ENCODE measurements around the gene KDR. TPM values are rescaled to one million over a fixed set of nuclear protein-coding genes. Genes with fewer than 3 reads are reported as not detected.

The KDR gene
- total RNA-seq: not detected

DNA sequence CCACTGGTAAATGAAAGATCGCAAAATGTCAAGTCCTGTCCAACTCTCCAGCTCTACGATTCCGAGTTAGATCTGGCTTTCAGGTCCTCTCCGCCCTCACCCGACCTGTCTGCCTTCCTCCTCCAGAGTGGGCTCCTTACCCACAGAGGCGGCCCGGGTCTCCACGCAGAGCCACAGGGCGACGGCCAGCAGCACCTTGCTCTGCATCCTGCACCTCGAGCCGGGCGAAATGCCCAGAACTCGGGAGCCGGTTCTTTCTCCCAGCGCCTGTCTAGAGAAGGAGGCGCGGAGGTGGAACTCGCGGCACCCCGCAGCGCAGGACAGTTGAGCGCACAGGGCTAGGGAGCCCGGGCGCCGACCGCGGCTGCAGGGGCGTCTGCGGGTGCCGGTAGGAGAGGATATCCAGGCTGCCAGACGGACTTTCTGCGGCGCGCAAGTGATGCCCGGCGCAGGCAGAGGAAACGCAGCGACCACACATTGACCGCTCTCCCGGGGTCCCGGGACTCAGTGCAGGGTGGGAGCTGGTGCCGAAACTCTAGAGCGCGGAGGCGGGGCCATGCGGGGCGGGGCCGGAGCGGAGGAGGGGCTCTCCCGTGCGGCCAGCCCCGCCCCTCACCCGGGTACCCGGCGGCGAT, at the start of gene KDR:
Gene KDR (minus strand): TSS at position 509 of the 635 bp plus-strand sequence. CDS start 302 bp downstream, at position 207.
- ATAC-seq (no peak), DNase-seq (no peak)
- Mint-ChIP-seq H3K4me1 (no peaks in the 10 kb centered on the region), H3K27me3 (peaks cover 37% of the 10 kb centered on the region), H3K27ac (no peak within 1 kb of the TSS), H3K36me3 (no peaks in the 10 kb centered on the region), H3K4me3 (no peak within 1 kb of the TSS), H3K9me3 (ENCODE audit: low read depth) (peaks cover 2% of the 10 kb centered on the region)
- CTCF ChIA-PET: no interaction called here

DNA sequence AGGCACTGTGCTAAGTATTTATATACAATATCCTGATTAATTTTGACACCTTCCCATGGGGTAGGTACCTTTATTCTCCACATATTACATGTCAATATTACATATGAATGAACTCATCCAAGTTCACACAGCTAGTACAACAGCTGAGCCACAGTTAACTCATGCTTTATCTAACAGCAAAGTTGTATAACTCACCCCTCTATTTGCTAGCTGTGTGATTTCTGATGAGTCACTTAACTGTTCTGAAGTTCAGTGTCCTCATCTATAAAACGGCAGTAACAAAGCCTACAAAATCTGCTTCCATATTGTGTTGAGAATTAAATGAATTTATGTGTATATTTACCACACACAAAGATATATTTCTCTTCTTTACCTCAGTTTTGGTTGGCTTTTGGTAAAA, 48.2 kb upstream of the KDR start:
- H3K4me1 Mint-ChIP-seq: no peaks in the 10 kb centered on the region
- H3K27ac Mint-ChIP-seq: no peak overlapping the region
- no peaks in the 10 kb centered on the region for H3K9me3 Mint-ChIP-seq (ENCODE audit: low read depth)
- no peaks in the 10 kb centered on the region for H3K27me3 Mint-ChIP-seq
- H3K4me3 Mint-ChIP-seq: no peak overlapping the region
- CTCF ChIA-PET: no interaction called here
- ATAC-seq (no peak), DNase-seq (no peak)
- no peaks in the 10 kb centered on the region for H3K36me3 Mint-ChIP-seq

DNA sequence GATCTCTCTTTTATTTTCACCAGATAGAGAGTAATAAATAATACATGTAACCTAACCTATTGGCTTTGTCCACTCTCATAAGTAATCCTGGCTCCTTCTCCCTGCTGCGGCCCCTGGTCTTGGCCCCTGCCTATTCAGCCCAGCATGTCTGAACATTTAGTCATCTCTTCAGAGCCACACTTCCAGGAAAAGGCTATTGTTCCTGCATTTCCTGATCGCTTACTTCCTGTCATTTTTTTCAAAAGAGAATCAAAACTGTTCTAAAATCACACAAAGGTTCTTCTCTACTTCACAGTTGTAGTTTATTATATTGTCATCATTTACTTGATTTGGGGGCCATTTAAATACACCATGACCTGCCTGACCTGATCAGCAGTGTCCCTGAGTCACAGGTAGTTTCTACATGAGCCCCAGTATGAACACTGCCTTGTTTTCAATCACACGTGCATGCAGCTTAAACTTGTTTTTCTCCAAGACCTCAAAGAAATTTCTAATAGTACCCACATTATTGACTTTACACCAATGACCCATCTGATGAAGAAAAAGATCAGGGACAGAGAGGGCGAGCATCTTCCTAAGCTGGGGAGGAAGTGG, 47.4 kb upstream of the KDR start:
- H3K27me3 Mint-ChIP-seq: no peaks in the 10 kb centered on the region
- DNase-seq: no peak
- no peaks in the 10 kb centered on the region for H3K36me3 Mint-ChIP-seq
- no peak overlapping the region for H3K4me3 Mint-ChIP-seq
- H3K4me1 Mint-ChIP-seq: no peaks in the 10 kb centered on the region
- no peaks in the 10 kb centered on the region for H3K9me3 Mint-ChIP-seq (ENCODE audit: low read depth)
- no peak overlapping the region for H3K27ac Mint-ChIP-seq
- CTCF ChIA-PET: no interaction called here
- no peak for ATAC-seq

DNA sequence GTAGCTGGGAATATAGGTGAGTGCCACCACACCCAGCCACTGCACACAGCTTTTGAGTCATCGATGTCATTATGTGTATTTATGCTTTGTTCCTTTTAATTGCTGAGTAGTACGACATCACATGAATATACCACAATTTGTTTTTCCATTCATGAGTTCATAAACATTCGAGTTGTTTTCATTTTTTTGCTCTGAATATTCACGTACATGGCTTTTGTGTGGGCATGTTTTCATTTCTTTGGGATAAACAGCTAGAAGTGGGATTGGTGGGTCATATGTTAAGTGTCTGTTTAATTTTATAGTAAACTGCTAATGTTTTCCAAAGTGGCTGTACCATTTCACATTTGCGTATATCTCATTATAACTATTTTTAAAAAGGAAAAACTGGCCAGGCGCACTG, 45.1 kb upstream of the KDR start:
- CTCF ChIA-PET: no interaction called here
- no peak for DNase-seq
- Mint-ChIP-seq H3K36me3 (no peaks in the 10 kb centered on the region), H3K9me3 (ENCODE audit: low read depth) (no peaks in the 10 kb centered on the region), H3K4me3 (no peak overlapping the region), H3K27ac (no peak overlapping the region), H3K27me3 (no peaks in the 10 kb centered on the region), H3K4me1 (no peaks in the 10 kb centered on the region)
- ATAC-seq: no peak

DNA sequence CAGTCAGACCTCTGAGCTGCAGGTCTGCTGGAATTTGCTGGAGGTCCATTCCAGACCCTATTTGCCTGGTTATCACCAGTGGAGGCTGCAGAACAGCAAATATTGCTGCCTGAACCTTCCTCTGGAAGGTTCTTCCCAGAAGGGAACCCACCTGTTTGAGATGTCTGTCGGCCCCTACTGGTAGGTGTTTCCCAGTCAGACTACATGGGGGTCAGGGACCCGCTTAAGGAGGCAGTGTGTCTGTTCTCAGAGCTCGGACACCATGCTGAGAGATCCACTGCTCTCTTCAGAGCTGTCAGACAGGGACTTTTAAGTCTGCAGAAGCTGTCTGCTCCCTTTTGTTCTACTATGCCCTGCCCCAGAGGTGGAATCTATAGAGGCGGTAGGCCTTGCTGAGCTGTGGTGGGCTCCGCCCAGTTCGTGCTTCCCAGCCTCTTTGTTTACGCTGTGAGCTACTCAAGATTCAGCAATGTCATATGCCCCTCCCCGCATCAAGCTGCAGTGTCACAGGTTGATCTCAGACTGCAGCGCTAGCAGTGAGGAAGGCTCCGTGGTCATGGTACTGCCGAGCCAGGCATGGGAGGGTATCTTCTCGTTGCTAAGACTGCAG, 44.1 kb upstream of the KDR start:
- no peaks in the 10 kb centered on the region for H3K27me3 Mint-ChIP-seq
- CTCF ChIA-PET: interaction anchor here (0.9 kb wide), 1 partner anchor 836 kb away, joined by 3 read pairs; no protein-coding TSS in a partner anchor

DNA sequence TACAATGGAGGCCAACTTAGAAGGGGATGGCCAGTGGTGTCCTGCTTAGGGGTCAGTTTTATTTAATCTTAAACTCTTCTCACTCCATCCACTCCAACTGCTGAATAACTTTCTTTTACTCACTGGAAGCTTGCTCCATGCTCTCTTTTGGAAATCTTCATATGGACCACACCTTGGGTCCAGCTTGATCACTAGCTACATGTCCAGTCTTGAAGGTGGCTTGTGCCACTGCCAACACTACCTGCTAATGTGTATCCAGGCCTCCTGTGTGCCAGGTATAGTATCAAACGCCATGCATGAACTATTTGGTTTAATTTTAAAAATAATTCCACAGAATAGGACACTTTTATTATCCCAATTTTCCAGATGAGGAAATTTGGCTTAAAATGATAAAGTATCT, 37.0 kb upstream of the KDR start:
- ATAC-seq (no peak), DNase-seq (no peak)
- H3K9me3 Mint-ChIP-seq (ENCODE audit: low read depth): no peaks in the 10 kb centered on the region
- H3K36me3 Mint-ChIP-seq: no peaks in the 10 kb centered on the region
- CTCF ChIA-PET: no interaction called here
- H3K4me3 Mint-ChIP-seq: no peak overlapping the region
- H3K27ac Mint-ChIP-seq: no peak overlapping the region
- H3K4me1 Mint-ChIP-seq: no peaks in the 10 kb centered on the region
- H3K27me3 Mint-ChIP-seq: peaks cover 11% of the 10 kb centered on the region

More for the DNA sequence above, 44.1 kb upstream of the KDR start:
- ATAC-seq (no peak), DNase-seq (no peak)
- Mint-ChIP-seq H3K4me3 (no peak overlapping the region), H3K4me1 (no peaks in the 10 kb centered on the region), H3K27ac (no peak overlapping the region), H3K9me3 (ENCODE audit: low read depth) (no peaks in the 10 kb centered on the region), H3K36me3 (no peaks in the 10 kb centered on the region)

DNA sequence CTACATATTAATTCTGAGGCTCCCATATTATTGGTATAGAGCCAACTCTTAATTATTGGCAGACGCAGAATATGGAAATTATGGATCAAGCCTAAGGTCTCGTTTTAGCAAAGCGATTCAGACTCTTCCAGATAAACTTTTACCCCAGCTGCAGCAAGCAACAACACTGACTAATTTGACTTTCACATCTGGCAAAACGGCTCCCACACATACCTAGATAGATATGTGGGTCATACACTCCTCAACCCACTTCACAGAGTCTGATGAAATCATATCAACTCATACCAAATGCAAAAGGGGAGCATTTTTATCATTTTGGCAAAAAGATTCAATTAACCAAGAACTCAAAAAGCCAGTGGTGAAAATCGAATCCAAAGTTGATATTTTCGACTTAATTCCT, 36.3 kb upstream of the KDR start:
- Mint-ChIP-seq H3K4me3 (no peak overlapping the region), H3K27ac (no peak overlapping the region), H3K9me3 (ENCODE audit: low read depth) (no peaks in the 10 kb centered on the region), H3K27me3 (peaks cover 16% of the 10 kb centered on the region), H3K4me1 (no peaks in the 10 kb centered on the region), H3K36me3 (no peaks in the 10 kb centered on the region)
- CTCF ChIA-PET: no interaction called here
- DNase-seq (no peak), ATAC-seq (no peak)

DNA sequence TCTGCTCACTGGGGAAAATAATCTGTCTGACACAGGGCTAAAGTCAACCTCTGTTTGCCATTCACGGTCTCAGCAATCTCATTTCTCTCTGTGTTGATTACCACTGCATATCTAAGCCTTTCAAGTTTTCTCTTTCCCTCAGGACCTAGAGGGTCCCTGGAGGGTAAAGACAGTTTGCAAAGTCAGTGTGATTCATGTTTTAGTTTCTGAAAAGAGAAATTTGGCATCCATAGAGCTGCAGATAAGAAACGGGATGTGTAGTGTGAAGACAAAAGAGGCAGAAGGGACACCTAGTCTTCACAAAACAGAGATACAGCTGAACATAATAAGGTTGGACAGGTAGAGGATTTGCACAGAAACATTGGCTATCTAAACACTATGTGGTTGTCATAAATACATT, 34.5 kb upstream of the KDR start:
- CTCF ChIA-PET: no interaction called here
- H3K27me3 Mint-ChIP-seq: peaks cover 18% of the 10 kb centered on the region
- DNase-seq (no peak), ATAC-seq (no peak)
- no peaks in the 10 kb centered on the region for H3K36me3 Mint-ChIP-seq
- no peak overlapping the region for H3K4me3 Mint-ChIP-seq
- no peaks in the 10 kb centered on the region for H3K4me1 Mint-ChIP-seq
- H3K9me3 Mint-ChIP-seq (ENCODE audit: low read depth): no peaks in the 10 kb centered on the region
- no peak overlapping the region for H3K27ac Mint-ChIP-seq

DNA sequence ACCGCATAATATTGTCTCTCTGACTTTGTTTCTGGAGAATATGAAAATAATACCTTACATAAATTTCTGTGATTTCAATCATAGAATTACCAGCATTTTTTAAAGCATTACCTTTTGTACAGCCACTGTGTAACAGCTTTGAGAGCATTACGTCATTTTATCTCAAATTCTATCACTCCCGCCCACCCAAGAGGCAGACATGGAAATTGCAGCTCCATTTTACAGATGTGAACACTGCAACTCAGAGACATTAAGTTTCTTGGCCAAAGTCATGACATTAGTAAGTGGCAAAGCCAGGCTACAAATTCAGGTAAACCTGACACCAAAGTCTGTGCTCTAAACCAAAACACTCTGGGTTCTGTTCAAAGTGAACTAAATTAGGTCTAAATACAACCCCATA, 33.6 kb upstream of the KDR start:
- CTCF ChIA-PET: no interaction called here
- Mint-ChIP-seq H3K27me3 (peaks cover 18% of the 10 kb centered on the region), H3K27ac (no peak overlapping the region), H3K4me1 (no peaks in the 10 kb centered on the region), H3K9me3 (ENCODE audit: low read depth) (no peaks in the 10 kb centered on the region), H3K4me3 (no peak overlapping the region), H3K36me3 (no peaks in the 10 kb centered on the region)
- no peak for ATAC-seq
- DNase-seq: no peak

DNA sequence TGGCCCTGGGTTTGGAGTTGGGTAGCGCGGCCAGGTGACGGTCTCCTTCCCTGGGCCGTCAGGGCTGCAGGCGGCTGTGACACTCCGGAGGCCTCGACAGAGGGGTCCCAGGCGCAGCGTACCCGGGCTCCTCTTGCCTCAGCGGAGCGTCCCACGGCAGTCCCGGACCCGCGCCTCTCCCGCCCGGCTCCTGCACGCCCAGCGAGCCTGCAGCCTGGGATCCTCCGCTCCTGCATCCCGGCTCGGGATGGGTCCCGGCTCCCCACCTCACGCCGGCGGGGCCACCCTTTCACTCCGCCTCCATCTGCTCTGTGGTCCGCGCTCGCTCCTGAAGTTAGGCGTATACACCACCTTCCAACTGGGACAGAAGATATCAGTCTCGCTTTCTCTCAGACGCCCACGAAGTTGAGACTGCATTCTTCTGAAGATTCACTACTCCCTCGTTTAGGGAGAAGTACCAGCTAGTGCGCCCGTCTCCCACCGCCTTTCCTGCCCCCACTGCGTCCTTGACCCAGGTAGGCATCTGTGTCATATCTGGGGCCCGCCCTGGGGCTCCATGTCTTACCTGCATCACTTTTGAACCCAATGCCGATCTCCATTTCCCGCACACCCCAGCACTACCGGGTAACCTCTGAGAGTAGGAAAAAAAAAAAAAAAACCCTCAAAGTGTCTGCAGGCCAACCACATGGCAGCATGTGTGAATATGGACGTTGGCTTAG, 32.3 kb upstream of the KDR start:
- no peaks in the 10 kb centered on the region for H3K9me3 Mint-ChIP-seq (ENCODE audit: low read depth)
- ATAC-seq (no peak), DNase-seq (no peak)
- no peaks in the 10 kb centered on the region for H3K36me3 Mint-ChIP-seq
- H3K4me1 Mint-ChIP-seq: no peaks in the 10 kb centered on the region
- H3K27me3 Mint-ChIP-seq: peaks cover 18% of the 10 kb centered on the region
- CTCF ChIA-PET: no interaction called here
- H3K4me3 Mint-ChIP-seq: no peak overlapping the region
- no peak overlapping the region for H3K27ac Mint-ChIP-seq

DNA sequence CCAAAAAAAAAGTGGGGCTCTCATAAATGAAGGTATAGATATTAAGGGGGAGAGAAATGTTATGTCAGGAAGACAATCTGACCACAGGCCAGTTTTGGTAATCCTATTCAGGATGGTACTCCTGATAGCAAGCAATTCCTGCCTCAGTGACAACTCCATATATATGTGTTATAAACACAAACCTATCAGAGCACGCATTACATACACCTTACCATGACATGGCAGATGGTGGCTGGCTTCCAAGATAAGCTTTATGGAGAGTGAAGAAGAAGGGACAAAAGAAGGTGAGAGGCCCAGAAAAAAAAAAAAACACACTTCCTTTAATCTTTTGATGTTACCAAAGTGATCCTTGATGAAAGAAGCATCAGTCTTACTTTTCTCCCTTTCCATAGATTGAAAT, 29.5 kb upstream of the KDR start:
- ATAC-seq (no peak), DNase-seq (no peak)
- H3K27ac Mint-ChIP-seq: no peak overlapping the region
- peaks cover 22% of the 10 kb centered on the region for H3K27me3 Mint-ChIP-seq
- no peak overlapping the region for H3K4me3 Mint-ChIP-seq
- H3K9me3 Mint-ChIP-seq (ENCODE audit: low read depth): no peaks in the 10 kb centered on the region
- H3K4me1 Mint-ChIP-seq: no peaks in the 10 kb centered on the region
- no peaks in the 10 kb centered on the region for H3K36me3 Mint-ChIP-seq
- CTCF ChIA-PET: no interaction called here

DNA sequence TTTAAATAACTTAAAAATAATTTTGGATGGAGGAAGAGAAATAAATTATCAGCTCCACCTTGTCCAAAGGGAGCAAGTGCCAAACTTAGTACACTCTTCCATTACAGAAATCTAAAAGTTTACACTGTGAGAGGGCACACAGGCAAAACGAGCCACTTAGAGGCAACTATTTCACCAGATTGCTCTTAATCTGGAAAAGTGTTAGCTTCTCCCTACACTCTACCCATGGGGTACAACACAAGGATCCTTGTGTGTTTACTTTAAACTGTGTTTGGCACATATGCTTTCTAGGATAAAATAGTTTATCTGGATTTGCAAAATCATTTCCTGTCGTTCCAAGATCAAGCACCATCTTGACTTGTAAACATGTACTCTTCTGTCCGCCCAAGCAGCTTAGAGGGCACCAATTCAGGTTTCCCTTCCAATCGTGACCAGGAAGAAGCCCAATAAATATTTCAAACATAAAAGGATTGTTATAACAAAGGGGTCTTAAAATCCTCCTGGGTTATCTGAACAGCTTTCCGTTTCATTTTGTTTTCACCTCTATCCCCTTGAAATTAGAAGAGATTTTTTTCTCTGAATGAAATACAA, 29.0 kb upstream of the KDR start:
- DNase-seq (no peak), ATAC-seq (no peak)
- Mint-ChIP-seq H3K36me3 (no peaks in the 10 kb centered on the region), H3K4me1 (no peaks in the 10 kb centered on the region), H3K27me3 (peaks cover 22% of the 10 kb centered on the region), H3K9me3 (ENCODE audit: low read depth) (no peaks in the 10 kb centered on the region), H3K4me3 (no peak overlapping the region), H3K27ac (no peak overlapping the region)
- CTCF ChIA-PET: no interaction called here

DNA sequence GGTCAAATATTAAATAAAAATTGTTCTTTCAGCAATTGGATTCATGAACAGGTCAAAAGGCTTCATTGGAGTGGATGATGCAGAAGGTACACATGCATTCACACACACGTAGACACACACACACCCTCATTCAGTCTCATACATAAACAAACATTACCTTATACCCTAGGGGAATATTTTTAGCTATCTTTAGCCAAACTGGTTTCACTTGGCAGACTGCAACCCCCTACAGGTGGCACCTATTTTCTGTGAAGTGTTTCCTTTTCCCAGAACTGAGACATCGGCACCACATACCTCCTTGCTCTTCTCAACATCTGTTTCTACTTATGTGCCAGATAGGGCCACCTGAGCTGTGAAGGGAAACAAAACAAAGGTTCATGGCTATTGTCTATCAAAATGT, 18.5 kb upstream of the KDR start:
- DNase-seq: no peak
- no peak overlapping the region for H3K4me3 Mint-ChIP-seq
- H3K27ac Mint-ChIP-seq: no peak overlapping the region
- no peak for ATAC-seq
- CTCF ChIA-PET: no interaction called here
- no peaks in the 10 kb centered on the region for H3K27me3 Mint-ChIP-seq
- no peaks in the 10 kb centered on the region for H3K4me1 Mint-ChIP-seq
- H3K9me3 Mint-ChIP-seq (ENCODE audit: low read depth): no peaks in the 10 kb centered on the region
- H3K36me3 Mint-ChIP-seq: no peaks in the 10 kb centered on the region

DNA sequence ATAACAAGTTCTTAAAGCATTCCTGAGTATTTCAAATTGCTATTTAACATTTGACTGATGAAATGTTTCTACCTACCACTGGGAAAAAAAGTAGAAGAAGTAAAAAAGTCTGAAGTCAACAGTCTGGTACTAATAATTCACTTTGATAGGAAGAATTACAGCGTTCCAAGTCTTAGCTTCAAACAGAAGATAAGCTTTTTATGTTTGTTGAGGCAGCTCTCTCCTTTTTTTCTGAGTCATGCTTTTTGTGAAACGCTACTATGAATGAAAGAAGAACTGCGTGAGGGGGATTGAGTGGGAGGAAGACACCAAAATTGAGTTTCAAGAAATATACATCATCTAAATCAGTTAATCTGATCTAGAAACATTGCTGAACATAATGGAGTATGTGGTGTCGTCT, 13.0 kb upstream of the KDR start:
- no peaks in the 10 kb centered on the region for H3K27me3 Mint-ChIP-seq
- CTCF ChIA-PET: no interaction called here
- no peaks in the 10 kb centered on the region for H3K36me3 Mint-ChIP-seq
- H3K4me1 Mint-ChIP-seq: no peaks in the 10 kb centered on the region
- H3K9me3 Mint-ChIP-seq (ENCODE audit: low read depth): no peaks in the 10 kb centered on the region
- DNase-seq (no peak), ATAC-seq (no peak)
- no peak overlapping the region for H3K4me3 Mint-ChIP-seq
- no peak overlapping the region for H3K27ac Mint-ChIP-seq

All from activated CD8-positive, alpha-beta memory T cell treated with anti-CD3 and anti-CD28 coated beads, Interleukin-2, amount 10 ng/mL, durations not matched to agents 7 days and 5 days (primary cell).